Right lobe of liver (tissue), 4 donors: ENCODE measurements around the gene SNX15.

Experiments used
- POLR2A ChIP-seq: fragments of 450-650 bp; IDR thresholded peaks from one replicate; pipeline ENCODE4 v1.6.1; 2017; ENCODE audit warnings: antibody characterized with exemption, mild to moderate bottlenecking
- TF ChIP-seq, protein P1 (sequence below), 4 donors: fragments of 200-600 bp in 3 of 4; fragments of 450-650 bp in 1 of 4; IDR thresholded peaks; one replicate each; pipeline versions ENCODE4 v1.5.1 to v1.8.0; 2016 to 2022; ENCODE audit warnings: antibody characterized with exemption in 4 of 4, mild to moderate bottlenecking in 2 of 4
- donor health status: DM: no; HTN: no; CAD: no.
- donor health status: DM: no; HTN: no; CAD: no.
- donor health status: DM: no; HTN: yes; CAD: no.

DNA sequence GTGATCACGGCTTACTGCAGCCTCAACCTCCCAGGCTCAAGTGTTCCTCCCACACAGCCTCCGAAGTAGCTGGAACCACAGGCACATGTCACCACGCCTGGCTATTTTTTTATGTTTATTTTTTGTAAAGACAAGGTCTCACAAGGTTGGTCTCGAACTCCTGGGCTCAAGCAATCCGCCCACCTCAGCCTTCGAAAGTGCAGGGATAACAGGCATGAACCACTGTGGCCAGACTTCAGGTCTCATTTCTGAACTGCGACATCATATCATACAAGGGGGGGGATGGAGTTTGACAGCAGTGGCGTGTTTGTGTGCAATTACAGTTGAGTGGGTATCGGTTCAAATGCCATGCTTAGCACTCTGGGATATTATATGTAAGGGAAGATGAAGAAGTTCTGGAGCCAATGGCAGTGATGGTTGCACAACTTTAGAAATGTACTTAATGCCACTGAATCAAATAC is 24.2 kb downstream of the SNX15 start:
- TF ChIP-seq, protein P1, sequence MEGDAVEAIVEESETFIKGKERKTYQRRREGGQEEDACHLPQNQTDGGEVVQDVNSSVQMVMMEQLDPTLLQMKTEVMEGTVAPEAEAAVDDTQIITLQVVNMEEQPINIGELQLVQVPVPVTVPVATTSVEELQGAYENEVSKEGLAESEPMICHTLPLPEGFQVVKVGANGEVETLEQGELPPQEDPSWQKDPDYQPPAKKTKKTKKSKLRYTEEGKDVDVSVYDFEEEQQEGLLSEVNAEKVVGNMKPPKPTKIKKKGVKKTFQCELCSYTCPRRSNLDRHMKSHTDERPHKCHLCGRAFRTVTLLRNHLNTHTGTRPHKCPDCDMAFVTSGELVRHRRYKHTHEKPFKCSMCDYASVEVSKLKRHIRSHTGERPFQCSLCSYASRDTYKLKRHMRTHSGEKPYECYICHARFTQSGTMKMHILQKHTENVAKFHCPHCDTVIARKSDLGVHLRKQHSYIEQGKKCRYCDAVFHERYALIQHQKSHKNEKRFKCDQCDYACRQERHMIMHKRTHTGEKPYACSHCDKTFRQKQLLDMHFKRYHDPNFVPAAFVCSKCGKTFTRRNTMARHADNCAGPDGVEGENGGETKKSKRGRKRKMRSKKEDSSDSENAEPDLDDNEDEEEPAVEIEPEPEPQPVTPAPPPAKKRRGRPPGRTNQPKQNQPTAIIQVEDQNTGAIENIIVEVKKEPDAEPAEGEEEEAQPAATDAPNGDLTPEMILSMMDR (IDR thresholded peaks at IDR 0.05): no peak
- no peak for TF ChIP-seq POLR2A
